ENCODE measurements around the gene KRTAP16-1. TPM values are rescaled to one million over a fixed set of nuclear protein-coding genes. Genes with fewer than 3 reads are reported as not detected.

Gene KRTAP16-1
- total and polyA plus RNA-seq, 2 of the 13 experiments (the other 11 are each of a cell fraction or from before 2014, with no cell fraction given) = not detected

- Histone ChIP-seq H3K4me1 (ENCODE audit: insufficient read depth, low read length) (no peaks in the 10 kb centered on the region), H3K9me3 (ENCODE audit: low read length) (peaks cover 11% of the 10 kb centered on the region; the same call in 1 of the 2 replicates), H3K9ac (ENCODE audit: insufficient read depth, low read depth, low read length) (no peak overlapping the region), H3K36me3 (replicated peaks in 1 of 2; ENCODE audit: control insufficient read depth in 1 of 2, insufficient read depth in 2 of 2, low read length in 2 of 2) (no peaks in the 10 kb centered on the region), H3K79me2 (ENCODE audit: insufficient read depth, low read length) (no peaks in the 10 kb centered on the region), H3K27me3 (ENCODE audit: control insufficient read depth in 1 of 2, insufficient read depth in 2 of 2, low read length in 2 of 2) (peaks cover 0 to 5% of the 10 kb centered on the region in 2 experiments; a peak in 3 of 5 replicates), H3K4me2 (ENCODE audit: low read depth, low read length) (no peak overlapping the region), H3K4me3 (replicated peaks in 1 of 3; ENCODE audit: insufficient read depth in 1 of 3, low read depth in 2 of 3, low read length in 3 of 3) (no peak overlapping the region), H3K27ac (ENCODE audit: extremely low read length, insufficient read depth, low read length) (no peak overlapping the region), H2AFZ (ENCODE audit: low read length) (no peak overlapping the region), H4K20me1 (ENCODE audit: insufficient read depth, low read length) (no peaks in the 10 kb centered on the region)
- no TSS peak for BruUV-seq (replicated peaks)
- ChIA-PET POLR2A (no interaction called here), CTCF (ENCODE audit: low intra/inter-chr PET ratio, low total read pairs) (no interaction called here)
- intact Hi-C loops (cut with micrococcal nuclease; ENCODE audit: unreplicated experiment) = no loop called here
- DNase-seq (ENCODE audit: low spot score) (no peak), FAIRE-seq (no peak), ATAC-seq (no peak)
- 8% methylated on average over 3 of the region's 3 CpGs for WGBS (ENCODE audit: low lambda C conversion rate)
- TF ChIP-seq ZNF260 (CRISPR knock-in tag; IDR thresholded peaks at IDR 0.05; ENCODE audit: borderline replicate concordance, low read depth) = no peak
- no peak for TF ChIP-seq KMT2B (CRISPR knock-in tag; IDR thresholded peaks at IDR 0.05)
- no peak for TF ChIP-seq ZNF333 (CRISPR knock-in tag; IDR thresholded peaks at IDR 0.05; ENCODE audit: borderline replicate concordance)
- no peak for TF ChIP-seq CEBPB (IDR thresholded peaks at IDR 0.05; ENCODE audit: borderline replicate concordance, low read depth, low read length)
- TF ChIP-seq PBX3 (CRISPR knock-in tag; IDR thresholded peaks at IDR 0.05; ENCODE audit: borderline replicate concordance) = no peak
- no peak for TF ChIP-seq ZNF691 (CRISPR knock-in tag; IDR thresholded peaks at IDR 0.05; ENCODE audit: borderline replicate concordance, low read depth)
- TF ChIP-seq ZNF576 (CRISPR knock-in tag; IDR thresholded peaks at IDR 0.05) = no peak
- no peak for TF ChIP-seq THRA (CRISPR knock-in tag; IDR thresholded peaks at IDR 0.05; ENCODE audit: borderline replicate concordance)
- no peak for TF ChIP-seq ETV5 (CRISPR knock-in tag; IDR thresholded peaks at IDR 0.05; ENCODE audit: borderline replicate concordance)
- TF ChIP-seq ZNF441 (CRISPR knock-in tag; IDR thresholded peaks at IDR 0.05; ENCODE audit: borderline replicate concordance) = no peak
- TF ChIP-seq U2AF1 (optimal IDR thresholded peaks at IDR 0.05; ENCODE audit: low read depth, low read length) = no peak
- in situ Hi-C loops (cut with HindIII; ENCODE audit: extremely low pct_ligation_motif_present, low pct_unique_long_range_greater_than_20kb) = no loop called here
These were observed 36.9 kb upstream of the KRTAP16-1 start for GRCh38 chr17:41345992-41346391.

Measured in HepG2 (cell line).